NCI-H2029 (cell line): ENCODE data around the gene TNFAIP8L2.
"Not testable (repeated sequence)": the region's sequence is repeated elsewhere in the genome, so short reads cannot be mapped to it uniquely, and the experiment has no call there.

ENCODE experiments used
- DNase-seq: peaks from one replicate; lab custom pipeline; 2025; lab: John Stamatoyannopoulos, UW

TNFAIP8L2 gene

GRCh38 chr1:151189637-151190445 lies 33.4 kb downstream of the TNFAIP8L2 start, which contains the start of gene VPS72:
Gene VPS72, minus strand, starts transcription at chr1:151190197. Its CDS starts 76 bp downstream, at chr1:151190121.
- DNase-seq: peak; percentile 86

- DNase-seq: no peak
Measured at GRCh38 chr1:151192047-151192446, 35.6 kb downstream of the TNFAIP8L2 start.

GRCh38 chr1:151193304-151193703 lies 36.9 kb downstream of the TNFAIP8L2 start:
- DNase-seq: no peak

DNA sequence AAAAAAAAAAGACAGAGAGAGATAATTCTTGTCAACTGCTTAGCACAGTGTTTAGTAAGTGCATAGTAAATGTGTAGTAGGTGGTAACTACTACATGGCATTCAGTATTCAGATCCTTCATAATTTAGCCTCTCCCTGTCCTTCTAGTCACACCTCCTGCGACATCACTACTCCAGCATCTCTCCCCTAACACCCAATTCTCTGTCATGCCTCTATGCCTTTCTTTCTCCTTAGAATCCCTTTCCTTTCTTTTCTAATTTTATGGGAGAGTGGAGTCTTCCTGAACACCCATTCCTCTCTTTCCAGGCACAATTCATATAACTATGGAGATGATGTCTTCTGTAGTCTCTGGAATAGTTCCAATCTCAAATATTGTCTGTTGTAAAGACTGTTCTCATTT lies 37.4 kb downstream of the TNFAIP8L2 start:
- no peak for DNase-seq

GRCh38 chr1:151194894-151195594 lies 38.6 kb downstream of the TNFAIP8L2 start:
- not testable (repeated sequence) for DNase-seq

- DNase-seq: peak; percentile 72
Measured at GRCh38 chr1:151196292-151196800, 39.9 kb downstream of the TNFAIP8L2 start.

DNA sequence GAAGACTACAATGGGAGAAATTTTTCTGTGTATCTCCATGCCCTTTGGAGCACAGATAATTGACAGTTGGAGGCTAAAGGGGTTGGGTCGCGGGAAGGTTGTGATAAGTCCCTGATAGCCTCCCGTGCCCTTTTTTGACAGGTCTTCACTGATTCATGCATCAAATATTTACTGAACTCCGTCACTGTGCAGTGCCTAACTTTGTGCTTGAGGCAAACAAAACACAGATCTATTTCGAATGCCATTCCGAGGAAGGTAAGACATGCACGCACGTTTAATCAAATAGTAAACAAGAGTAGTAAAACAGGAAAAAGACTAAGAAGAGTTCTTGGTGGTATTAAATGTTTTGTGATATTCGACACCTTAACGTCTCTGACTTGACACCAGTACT lies 41.4 kb downstream of the TNFAIP8L2 start:
- no peak for DNase-seq

- DNase-seq: peak; percentile 98
Measured at GRCh38 chr1:151198254-151199127, 42.0 kb downstream of the TNFAIP8L2 start, which contains the start of gene PIP5K1A. Gene PIP5K1A, plus strand, starts transcription at chr1:151198552. Its CDS starts 445 bp downstream, at chr1:151198997.

DNA sequence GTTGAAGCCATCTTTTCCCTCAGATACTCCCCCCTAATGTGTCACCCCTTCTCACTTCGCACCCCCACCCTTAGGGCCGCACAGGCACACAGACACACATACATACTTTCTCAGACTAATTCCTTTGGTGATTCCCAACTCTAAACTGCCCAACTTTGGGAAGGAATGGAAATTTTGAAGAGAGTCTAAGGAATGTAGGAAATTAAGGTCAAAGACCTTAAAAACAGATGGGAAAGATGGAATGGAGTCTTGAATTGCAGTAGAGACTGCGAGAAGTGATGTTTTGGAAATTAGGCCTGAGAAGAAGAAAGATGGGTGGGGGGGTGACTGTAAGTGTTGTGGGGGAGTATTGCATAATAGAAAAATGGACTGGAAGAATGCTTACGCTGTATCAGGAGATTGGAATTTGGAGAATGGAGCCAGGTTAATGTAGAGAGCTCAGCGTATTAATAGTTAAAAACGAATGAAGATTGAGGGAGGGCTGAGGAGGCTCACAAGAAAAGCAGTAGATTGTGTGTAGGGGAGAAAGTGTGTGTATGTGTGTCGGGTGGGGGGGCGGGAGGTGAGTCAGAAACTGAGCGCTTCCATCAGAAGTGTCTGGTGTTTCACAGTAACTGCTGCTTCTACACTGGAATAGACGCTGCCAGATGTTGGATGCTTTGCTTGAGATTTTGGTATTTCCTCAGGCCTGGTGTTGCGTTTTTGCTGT lies 43.6 kb downstream of the TNFAIP8L2 start:
- DNase-seq: no peak

- not testable (repeated sequence) for DNase-seq
Measured at GRCh38 chr1:151205381-151205965, 49.0 kb downstream of the TNFAIP8L2 start.
